ENCODE results near the gene RFLNA. TPM values are rescaled to one million over a fixed set of nuclear protein-coding genes. Genes with fewer than 3 reads are reported as not detected.

RFLNA gene
- polyA plus RNA-seq, 1 donor from 2014 or later, result 9.6 TPM

GRCh38 chr12:124259154-124260066 lies 35.5 kb upstream of the RFLNA start:
- H3F3A ChIP-seq (ENCODE audit: insufficient read depth, low read length, poor library complexity, severe bottlenecking), result no peaks in the 10 kb centered on the region
- no peaks in the 10 kb centered on the region for H3K9me2 ChIP-seq (ENCODE audit: insufficient read depth, low read length)
- H3K27me3 ChIP-seq (ENCODE audit: insufficient read depth, low read depth, low read length), result no peaks in the 10 kb centered on the region
- no peaks in the 10 kb centered on the region for H3K9me3 ChIP-seq (ENCODE audit: low read length)
- no peak for TF ChIP-seq CTCF (IDR thresholded peaks at IDR 0.05; ENCODE audit: poor library complexity, severe bottlenecking)
- TF ChIP-seq EP300 (conservative IDR thresholded peaks at IDR 0.05; ENCODE audit: poor library complexity, severe bottlenecking), result no peak
- no peak for TF ChIP-seq MXI1 (conservative IDR thresholded peaks at IDR 0.05; ENCODE audit: poor library complexity, severe bottlenecking)
- no peak for TF ChIP-seq RAD21 (conservative IDR thresholded peaks at IDR 0.05)
- no peak for TF ChIP-seq TAF1 (IDR thresholded peaks at IDR 0.05; ENCODE audit: low read depth)
- TF ChIP-seq POLR2AphosphoS5 (IDR thresholded peaks at IDR 0.05), result no peak
- no peak for TF ChIP-seq SMC3 (conservative IDR thresholded peaks at IDR 0.05; ENCODE audit: poor library complexity)
- no peak for TF ChIP-seq EZH2 (IDR thresholded peaks at IDR 0.05; ENCODE audit: borderline replicate concordance, insufficient read depth, low read length, poor library complexity, severe bottlenecking)
- TF ChIP-seq REST (IDR thresholded peaks at IDR 0.05; ENCODE audit: borderline replicate concordance), result no peak
- H3K79me2 ChIP-seq (replicated peaks; ENCODE audit: insufficient read depth, low read length), result no peaks in the 10 kb centered on the region
- no peak overlapping the region for H3K4me2 ChIP-seq (ENCODE audit: low read length)
- no peaks in the 10 kb centered on the region for H3K36me3 ChIP-seq (ENCODE audit: insufficient read depth, low read length)
- no peaks in the 10 kb centered on the region for H4K20me1 ChIP-seq (ENCODE audit: insufficient read depth)
- no peak overlapping the region for H3K4me3 ChIP-seq (ENCODE audit: low read length)
- no peak overlapping the region for H3K9ac ChIP-seq (ENCODE audit: low read length)
- no peak overlapping the region for H3K27ac ChIP-seq (ENCODE audit: low read length)
- no peak overlapping the region for H2AFZ ChIP-seq (ENCODE audit: low read depth, low read length)

GRCh38 chr12:124261885-124262284 lies 33.0 kb upstream of the RFLNA start:
- no peak overlapping the region for H2AFZ ChIP-seq (ENCODE audit: low read depth, low read length)
- H3K4me3 ChIP-seq (ENCODE audit: low read length), result no peak overlapping the region
- H4K20me1 ChIP-seq (ENCODE audit: insufficient read depth), result no peaks in the 10 kb centered on the region
- H3K36me3 ChIP-seq (ENCODE audit: insufficient read depth, low read length), result no peaks in the 10 kb centered on the region
- no peaks in the 10 kb centered on the region for H3K79me2 ChIP-seq (replicated peaks; ENCODE audit: insufficient read depth, low read length)
- H3K4me2 ChIP-seq (ENCODE audit: low read length), result no peak overlapping the region
- no peaks in the 10 kb centered on the region for H3K9me2 ChIP-seq (ENCODE audit: insufficient read depth, low read length)
- H3K9ac ChIP-seq (ENCODE audit: low read length), result no peak overlapping the region
- TF ChIP-seq EZH2 (IDR thresholded peaks at IDR 0.05; ENCODE audit: borderline replicate concordance, insufficient read depth, low read length, poor library complexity, severe bottlenecking) (no peak), MXI1 (conservative IDR thresholded peaks at IDR 0.05; ENCODE audit: poor library complexity, severe bottlenecking) (no peak), TAF1 (IDR thresholded peaks at IDR 0.05; ENCODE audit: low read depth) (no peak), CTCF (IDR thresholded peaks at IDR 0.05; ENCODE audit: poor library complexity, severe bottlenecking) (no peak), SMC3 (conservative IDR thresholded peaks at IDR 0.05; ENCODE audit: poor library complexity) (no peak), POLR2AphosphoS5 (IDR thresholded peaks at IDR 0.05) (no peak), REST (IDR thresholded peaks at IDR 0.05; ENCODE audit: borderline replicate concordance) (no peak)
- H3K9me3 ChIP-seq (ENCODE audit: low read length), result no peaks in the 10 kb centered on the region
- no peaks in the 10 kb centered on the region for H3K27me3 ChIP-seq (ENCODE audit: insufficient read depth, low read depth, low read length)
- H3F3A ChIP-seq (ENCODE audit: insufficient read depth, low read length, poor library complexity, severe bottlenecking), result no peaks in the 10 kb centered on the region
- H3K27ac ChIP-seq (ENCODE audit: low read length), result no peak overlapping the region
